ENCODE results near the gene TRPM2.

Gene TRPM2

GRCh38 chr21:44353191-44353970 is at the start of gene TRPM2:
Gene TRPM2, plus strand, starts transcription at chr21:44353621. Its CDS starts 80 bp downstream, at chr21:44353701.
- no peak for TF ChIP-seq POLR2A (IDR thresholded peaks at IDR 0.05; ENCODE audit: low read depth, low read length)
- FAIRE-seq (no peak), DNase-seq (ENCODE audit: insufficient read length, low spot score) (no peak)

DNA sequence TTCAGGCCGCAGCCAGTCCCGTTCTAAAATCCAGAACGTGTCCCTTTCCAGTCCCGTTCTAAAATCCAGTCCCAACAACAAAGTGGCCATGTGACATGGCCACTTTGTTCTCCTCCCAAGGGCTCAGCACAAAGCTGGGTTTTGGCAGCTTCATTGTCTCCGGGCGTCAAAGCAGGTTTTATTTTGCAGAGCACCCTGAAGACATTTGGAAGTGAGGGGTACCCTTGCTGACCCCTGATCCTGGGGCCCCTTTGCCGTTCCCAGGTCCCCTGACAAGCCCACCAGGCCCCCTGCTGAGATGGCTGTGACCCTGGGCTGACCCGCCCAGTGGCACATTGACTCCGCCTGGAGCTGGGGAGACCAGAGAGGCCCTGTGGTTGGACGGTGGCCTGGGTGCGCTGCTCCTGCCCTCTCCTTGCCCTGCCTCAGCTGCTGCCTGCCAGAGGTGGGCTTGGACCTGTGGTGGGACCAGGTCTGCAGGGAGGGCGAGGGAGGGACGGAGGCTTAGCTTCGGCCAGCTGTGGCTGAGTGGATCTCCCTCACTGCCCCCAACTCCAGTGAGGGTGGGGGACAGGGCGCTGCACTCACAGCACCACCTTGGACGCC is 49.3 kb upstream of the TRPM2 start:
- FAIRE-seq (no peak), DNase-seq (ENCODE audit: insufficient read length, low spot score) (no peak)
- no peak for TF ChIP-seq POLR2A (IDR thresholded peaks at IDR 0.05; ENCODE audit: low read depth, low read length)

DNA sequence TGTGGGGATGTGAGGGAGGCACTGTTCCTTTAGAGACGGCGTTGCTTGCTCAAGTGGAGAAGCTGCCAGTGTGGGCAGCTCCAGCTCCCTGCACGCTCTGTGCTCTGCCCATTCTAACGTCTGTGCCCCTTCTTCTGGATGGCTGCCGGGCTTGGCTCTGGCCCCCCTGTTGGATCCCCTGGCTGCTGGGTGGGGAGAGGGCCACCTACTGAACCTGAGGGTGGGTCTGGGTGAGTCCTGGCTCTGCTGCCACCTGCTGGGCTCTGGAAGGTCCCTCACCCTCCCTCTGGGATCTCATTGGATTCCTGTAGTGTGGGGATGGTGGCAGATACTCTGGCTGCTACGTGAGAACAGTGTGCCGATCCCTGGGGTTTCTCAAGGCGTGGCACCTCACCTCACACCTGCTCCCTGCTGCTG is 48.5 kb upstream of the TRPM2 start:
- FAIRE-seq, result no peak
- peak; percentile 78 for DNase-seq (ENCODE audit: insufficient read length, low spot score)
- no peak for TF ChIP-seq POLR2A (IDR thresholded peaks at IDR 0.05; ENCODE audit: low read depth, low read length)

DNA sequence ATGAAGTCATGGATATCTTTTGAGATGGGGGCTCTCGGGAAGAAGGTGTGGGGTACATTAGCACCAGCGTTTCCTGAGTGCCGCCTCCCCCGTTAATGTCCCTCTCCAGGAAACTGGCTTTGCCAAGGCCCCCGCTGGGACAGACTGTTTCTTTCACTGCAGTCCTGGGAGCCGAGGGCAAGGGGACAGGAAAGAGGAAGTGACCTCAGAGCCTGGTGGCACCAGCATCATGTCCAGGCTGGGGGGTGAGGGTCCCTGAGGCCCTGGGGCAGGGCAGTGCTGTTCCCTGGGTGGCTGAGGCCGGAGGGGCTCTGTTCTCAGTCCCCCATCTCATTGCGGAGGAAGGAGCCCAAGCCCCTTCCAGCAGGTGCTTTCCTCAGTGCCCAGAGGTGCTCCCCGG is 47.7 kb upstream of the TRPM2 start:
- DNase-seq (ENCODE audit: insufficient read length, low spot score) (no peak), FAIRE-seq (no peak)
- no peak for TF ChIP-seq POLR2A (IDR thresholded peaks at IDR 0.05; ENCODE audit: low read depth, low read length)

- no peak for FAIRE-seq
- DNase-seq (ENCODE audit: insufficient read length, low spot score), result no peak
- TF ChIP-seq POLR2A (IDR thresholded peaks at IDR 0.05; ENCODE audit: low read depth, low read length), result no peak
Observed at GRCh38 chr21:44306936-44307704, 46.3 kb upstream of the TRPM2 start.

- no peak for TF ChIP-seq POLR2A (IDR thresholded peaks at IDR 0.05; ENCODE audit: low read depth, low read length)
- FAIRE-seq (no peak), DNase-seq (ENCODE audit: insufficient read length, low spot score) (no peak)
Observed at GRCh38 chr21:44310628-44311507, 42.6 kb upstream of the TRPM2 start.

- no peak for DNase-seq (ENCODE audit: insufficient read length, low spot score)
- no peak for TF ChIP-seq POLR2A (IDR thresholded peaks at IDR 0.05; ENCODE audit: low read depth, low read length)
- no peak for FAIRE-seq
Observed at GRCh38 chr21:44312089-44312488, 41.3 kb upstream of the TRPM2 start.

- TF ChIP-seq POLR2A (IDR thresholded peaks at IDR 0.05; ENCODE audit: low read depth, low read length), result no peak
- DNase-seq (ENCODE audit: insufficient read length, low spot score) (no peak), FAIRE-seq (no peak)
Observed at GRCh38 chr21:44312716-44313115, 40.7 kb upstream of the TRPM2 start.

- TF ChIP-seq POLR2A (IDR thresholded peaks at IDR 0.05; ENCODE audit: low read depth, low read length), result no peak
- DNase-seq (ENCODE audit: insufficient read length, low spot score), result no peak
- FAIRE-seq, result no peak
Observed at GRCh38 chr21:44313451-44313850, 40.0 kb upstream of the TRPM2 start.

DNA sequence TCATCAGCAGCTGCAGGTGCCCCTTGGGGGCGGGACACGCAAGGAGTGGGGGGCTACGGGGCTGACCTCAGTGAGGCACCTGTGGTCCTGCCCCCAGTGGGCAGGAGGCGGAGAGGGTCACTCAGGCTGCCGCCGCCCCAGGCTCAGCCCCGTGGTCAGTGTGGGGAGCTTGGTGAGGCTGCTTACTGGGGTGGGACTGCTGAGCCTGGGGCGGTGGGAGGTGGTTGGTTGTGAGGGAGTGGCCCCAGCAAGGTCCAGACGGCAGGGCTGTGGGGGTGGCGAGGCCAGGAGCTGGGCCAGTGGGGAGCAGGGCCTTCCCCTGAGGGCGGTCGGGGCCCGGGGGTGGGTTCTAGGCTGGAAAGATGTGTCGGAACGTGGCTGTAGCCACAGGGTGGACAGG is 39.3 kb upstream of the TRPM2 start:
- DNase-seq (ENCODE audit: insufficient read length, low spot score) (no peak), FAIRE-seq (no peak)
- TF ChIP-seq POLR2A (IDR thresholded peaks at IDR 0.05; ENCODE audit: low read depth, low read length), result no peak

GRCh38 chr21:44314561-44314960 is 38.9 kb upstream of the TRPM2 start:
- FAIRE-seq (no peak), DNase-seq (ENCODE audit: insufficient read length, low spot score) (no peak)
- TF ChIP-seq POLR2A (IDR thresholded peaks at IDR 0.05; ENCODE audit: low read depth, low read length), result no peak

GRCh38 chr21:44315691-44316203 is 37.7 kb upstream of the TRPM2 start:
- TF ChIP-seq POLR2A (IDR thresholded peaks at IDR 0.05; ENCODE audit: low read depth, low read length), result no peak
- no peak for DNase-seq (ENCODE audit: insufficient read length, low spot score)
- no peak for FAIRE-seq

GRCh38 chr21:44316277-44316900 is 37.0 kb upstream of the TRPM2 start:
- no peak for TF ChIP-seq POLR2A (IDR thresholded peaks at IDR 0.05; ENCODE audit: low read depth, low read length)
- FAIRE-seq (no peak), DNase-seq (ENCODE audit: insufficient read length, low spot score) (no peak)
